ENCODE results near the gene ZNF398.
"Not testable (repeated sequence)": the region's sequence is repeated elsewhere in the genome, so short reads cannot be mapped to it uniquely, and the experiment has no call there.

Gene ZNF398

GRCh38 chr7:149217570-149217969, 70.3 kb downstream of the ZNF398 start:
- H3K27ac Mint-ChIP-seq: no peak overlapping the region
- H3K27me3 Mint-ChIP-seq: no peaks in the 10 kb centered on the region
- H3K9me3 Mint-ChIP-seq: no peaks in the 10 kb centered on the region
- H3K36me3 Mint-ChIP-seq (ENCODE audit: low read depth): peaks cover 99% of the 10 kb centered on the region
- no peak overlapping the region for H3K4me3 Mint-ChIP-seq
- intact Hi-C loops (cut with micrococcal nuclease): no loop called here
- no peaks in the 10 kb centered on the region for H3K4me1 Mint-ChIP-seq (ENCODE audit: low read depth)

DNA sequence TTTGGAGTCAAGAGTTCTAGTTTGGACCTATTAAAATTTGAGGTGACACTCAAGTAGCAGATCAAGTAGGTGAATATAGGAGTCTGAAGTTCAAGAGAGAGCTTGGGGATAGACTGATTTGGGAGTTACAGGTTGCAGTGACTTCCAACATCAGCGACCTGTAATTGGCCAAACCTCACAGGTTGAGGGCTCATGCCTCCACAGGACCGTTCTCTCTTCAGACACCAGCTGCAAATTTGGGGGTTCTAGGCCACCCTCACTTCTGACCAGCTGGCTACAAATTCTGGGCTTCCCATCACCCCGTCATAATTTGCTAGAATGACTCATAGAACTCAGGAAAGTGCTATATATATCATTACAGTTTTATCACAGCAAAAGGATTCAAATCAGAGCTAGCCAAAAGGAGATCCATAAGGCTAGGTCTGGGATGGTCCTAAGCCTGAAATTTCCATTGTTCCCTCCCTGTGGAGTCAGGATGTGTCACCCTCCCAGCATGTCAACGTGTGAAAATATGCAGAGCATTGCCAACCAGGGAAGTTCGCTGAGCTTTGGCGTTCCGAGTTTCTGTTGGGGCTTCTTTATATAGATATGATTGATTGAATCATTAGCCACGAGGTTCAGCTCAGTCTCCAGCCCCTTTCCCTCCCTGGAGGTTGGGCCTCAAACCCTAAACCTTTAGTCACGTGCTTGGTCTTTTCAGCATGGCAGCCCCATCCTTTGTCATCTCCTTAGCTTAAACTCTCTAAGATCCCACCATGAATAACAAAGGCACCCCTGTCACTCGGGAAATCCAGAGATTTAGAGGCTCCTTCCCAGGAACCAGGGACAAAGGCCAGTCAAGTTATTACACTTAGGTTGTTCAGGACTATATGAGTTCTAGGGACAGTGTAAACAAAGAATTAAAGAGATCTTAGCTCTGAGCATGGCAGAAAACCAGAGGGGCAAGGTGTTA, 71.5 kb downstream of the ZNF398 start:
- H3K4me3 Mint-ChIP-seq: no peak overlapping the region
- peaks cover 96% of the 10 kb centered on the region for H3K36me3 Mint-ChIP-seq (ENCODE audit: low read depth)
- H3K27ac Mint-ChIP-seq: no peak overlapping the region

DNA sequence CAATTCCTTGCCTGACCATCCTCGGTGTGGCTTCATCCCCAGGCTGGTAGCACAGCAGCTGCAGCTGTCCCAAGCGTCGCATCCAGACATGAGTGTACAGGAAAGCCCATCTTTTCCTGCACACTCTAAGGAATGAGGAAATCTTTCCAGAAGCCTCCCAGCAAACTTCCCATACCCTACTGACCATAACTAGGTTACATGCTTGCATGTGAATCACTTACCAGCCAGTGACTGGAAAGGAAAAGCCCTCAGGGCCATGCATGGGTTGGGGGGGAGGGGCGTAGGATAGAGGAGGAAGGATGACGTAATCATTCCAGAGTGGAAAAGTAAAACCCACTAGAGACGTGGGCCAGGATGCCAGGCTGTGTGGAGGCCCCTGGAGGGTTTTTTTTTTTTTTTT, 73.3 kb downstream of the ZNF398 start:
- Mint-ChIP-seq H3K27ac (no peak overlapping the region), H3K4me3 (no peak overlapping the region), H3K9me3 (no peaks in the 10 kb centered on the region), H3K27me3 (no peaks in the 10 kb centered on the region), H3K4me1 (ENCODE audit: low read depth) (no peaks in the 10 kb centered on the region), H3K36me3 (ENCODE audit: low read depth) (peaks cover 96% of the 10 kb centered on the region)
- intact Hi-C loops (cut with micrococcal nuclease): no loop called here

More for the DNA sequence above, 71.5 kb downstream of the ZNF398 start:
- intact Hi-C loops (cut with micrococcal nuclease): no loop called here
- Mint-ChIP-seq H3K27me3 (no peaks in the 10 kb centered on the region), H3K9me3 (no peaks in the 10 kb centered on the region), H3K4me1 (ENCODE audit: low read depth) (no peaks in the 10 kb centered on the region)

GRCh38 chr7:149223176-149223575, 75.9 kb downstream of the ZNF398 start:
- H3K9me3 Mint-ChIP-seq: no peaks in the 10 kb centered on the region
- H3K27ac Mint-ChIP-seq: no peak overlapping the region
- no peaks in the 10 kb centered on the region for H3K27me3 Mint-ChIP-seq
- H3K4me1 Mint-ChIP-seq (ENCODE audit: low read depth): no peaks in the 10 kb centered on the region
- peaks cover 79% of the 10 kb centered on the region for H3K36me3 Mint-ChIP-seq (ENCODE audit: low read depth)
- intact Hi-C loops (cut with micrococcal nuclease): no loop called here
- no peak overlapping the region for H3K4me3 Mint-ChIP-seq

DNA sequence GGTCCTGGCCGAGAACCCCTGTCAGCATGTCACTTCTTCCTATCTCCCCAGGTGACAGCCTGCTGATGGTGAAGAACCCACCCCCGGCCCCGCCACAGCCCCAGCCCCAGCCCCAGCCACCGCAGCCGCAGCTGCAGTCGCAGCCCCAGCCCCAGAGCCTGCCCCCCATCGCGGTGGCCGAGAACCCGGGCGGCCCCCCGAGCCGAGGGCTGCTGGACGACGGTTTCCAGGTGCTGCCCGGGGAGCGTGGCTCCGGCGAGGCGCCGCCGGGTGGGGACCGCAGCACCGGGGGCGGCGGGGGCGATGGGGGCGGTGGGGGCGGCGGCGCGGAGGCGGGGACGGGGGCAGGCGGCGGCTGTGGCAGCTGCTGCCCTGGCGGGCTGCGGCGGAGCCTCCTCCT, 76.5 kb downstream of the ZNF398 start:
- H3K4me3 Mint-ChIP-seq: no peak overlapping the region
- no peaks in the 10 kb centered on the region for H3K9me3 Mint-ChIP-seq
- H3K27ac Mint-ChIP-seq: no peak overlapping the region
- H3K4me1 Mint-ChIP-seq (ENCODE audit: low read depth): peaks cover 5% of the 10 kb centered on the region
- H3K27me3 Mint-ChIP-seq: no peaks in the 10 kb centered on the region
- H3K36me3 Mint-ChIP-seq (ENCODE audit: low read depth): peaks cover 73% of the 10 kb centered on the region
- intact Hi-C loops (cut with micrococcal nuclease): no loop called here

GRCh38 chr7:149224352-149224751, 77.1 kb downstream of the ZNF398 start:
- Mint-ChIP-seq H3K9me3 (no peaks in the 10 kb centered on the region), H3K36me3 (ENCODE audit: low read depth) (peaks cover 67% of the 10 kb centered on the region), H3K27ac (no peak overlapping the region), H3K4me1 (ENCODE audit: low read depth) (peaks cover 8% of the 10 kb centered on the region), H3K27me3 (no peaks in the 10 kb centered on the region), H3K4me3 (no peak overlapping the region)
- intact Hi-C loops (cut with micrococcal nuclease): no loop called here

DNA sequence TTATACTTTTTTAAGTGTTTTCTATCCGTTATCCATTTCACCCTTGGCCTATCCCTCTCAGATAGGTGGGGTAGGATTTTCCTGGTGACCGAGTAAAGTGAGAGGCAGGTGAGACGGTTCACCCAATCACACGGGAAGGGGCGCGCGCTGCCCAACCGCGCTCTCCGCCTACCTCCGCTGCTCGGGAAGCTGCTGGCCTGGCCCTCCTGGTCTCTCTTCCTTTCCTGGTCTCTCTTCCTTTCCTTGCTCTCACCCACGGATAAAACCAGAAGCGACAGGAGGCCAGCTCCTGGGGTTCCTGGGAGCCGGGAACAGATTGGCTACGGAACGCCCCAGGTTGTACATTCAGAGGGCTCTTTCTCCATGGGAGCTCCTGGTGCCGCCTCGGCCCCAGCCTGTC, 77.9 kb downstream of the ZNF398 start:
- Mint-ChIP-seq H3K27ac (no peak overlapping the region), H3K4me1 (ENCODE audit: low read depth) (peaks cover 8% of the 10 kb centered on the region), H3K27me3 (peaks cover 4% of the 10 kb centered on the region), H3K36me3 (ENCODE audit: low read depth) (peaks cover 60% of the 10 kb centered on the region), H3K4me3 (no peak overlapping the region), H3K9me3 (no peaks in the 10 kb centered on the region)
- intact Hi-C loops (cut with micrococcal nuclease): no loop called here

DNA sequence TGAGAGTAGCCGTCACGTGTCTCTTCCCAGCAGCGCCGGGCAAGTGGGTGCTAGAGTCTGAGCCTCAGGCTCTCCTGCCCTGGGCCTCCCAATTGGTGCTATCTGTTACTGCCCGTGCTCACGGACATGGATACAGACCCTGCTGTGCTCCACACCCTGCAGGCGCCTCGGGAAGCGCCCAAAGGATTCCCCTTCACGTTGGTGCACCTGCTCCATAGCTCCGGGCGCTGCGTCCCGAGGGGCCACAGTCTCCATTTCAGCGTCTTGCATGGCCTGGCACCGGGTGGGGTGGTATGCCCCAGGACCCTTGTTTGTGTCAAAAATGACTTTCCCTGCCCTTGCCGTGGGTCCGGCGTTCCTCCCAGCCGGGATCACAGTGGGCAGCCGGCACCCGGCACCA, 78.4 kb downstream of the ZNF398 start:
- H3K4me1 Mint-ChIP-seq (ENCODE audit: low read depth): peaks cover 8% of the 10 kb centered on the region
- H3K27me3 Mint-ChIP-seq: peaks cover 4% of the 10 kb centered on the region
- no peak overlapping the region for H3K27ac Mint-ChIP-seq
- H3K4me3 Mint-ChIP-seq: no peak overlapping the region
- no peaks in the 10 kb centered on the region for H3K9me3 Mint-ChIP-seq
- intact Hi-C loops (cut with micrococcal nuclease): no loop called here
- H3K36me3 Mint-ChIP-seq (ENCODE audit: low read depth): peaks cover 54% of the 10 kb centered on the region

- H3K4me3 Mint-ChIP-seq; H3K27me3 Mint-ChIP-seq; H3K4me1 Mint-ChIP-seq (ENCODE audit: low read depth); H3K27ac Mint-ChIP-seq; intact Hi-C loops (cut with micrococcal nuclease); H3K9me3 Mint-ChIP-seq: not testable (repeated sequence)
- H3K36me3 Mint-ChIP-seq (ENCODE audit: low read depth): peaks cover 47% of the 10 kb centered on the region
Measured at GRCh38 chr7:149226366-149226765, 79.1 kb downstream of the ZNF398 start.

DNA sequence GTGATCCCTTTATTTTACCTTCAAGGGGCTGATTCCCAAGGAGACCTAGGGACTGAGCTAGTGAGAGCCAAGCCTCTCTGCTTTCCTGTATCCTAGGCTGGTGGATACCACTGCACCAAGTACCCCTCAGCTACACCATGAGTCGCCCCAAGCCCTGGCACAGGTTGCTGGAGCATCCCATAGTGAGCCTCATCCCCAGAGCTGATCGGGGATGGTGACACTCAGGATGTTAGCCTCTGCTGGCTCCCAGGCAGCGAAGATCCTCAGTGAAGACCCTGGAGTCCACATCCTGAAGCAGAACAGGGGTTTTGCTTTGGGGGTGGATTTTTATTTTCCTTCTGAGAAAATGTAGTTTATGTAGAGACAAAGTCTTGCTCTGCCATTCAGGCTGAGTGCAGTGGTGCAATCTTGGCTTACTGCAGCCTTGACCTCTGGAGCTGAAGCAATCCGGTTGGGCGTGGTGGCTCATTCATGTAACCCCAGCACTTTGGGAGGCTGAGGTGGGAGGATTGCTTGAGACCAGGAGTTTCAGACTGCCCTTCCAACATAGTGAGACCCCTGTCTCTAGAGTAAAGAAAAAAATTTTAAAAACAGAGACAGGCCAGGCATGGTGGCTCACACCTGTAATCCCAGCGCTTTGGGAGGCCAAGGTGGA, 79.7 kb downstream of the ZNF398 start:
- no peak overlapping the region for H3K4me3 Mint-ChIP-seq
- no peak overlapping the region for H3K27ac Mint-ChIP-seq
- H3K27me3 Mint-ChIP-seq: peaks cover 4% of the 10 kb centered on the region
- peaks cover 41% of the 10 kb centered on the region for H3K36me3 Mint-ChIP-seq (ENCODE audit: low read depth)
- peaks cover 8% of the 10 kb centered on the region for H3K4me1 Mint-ChIP-seq (ENCODE audit: low read depth)
- H3K9me3 Mint-ChIP-seq: no peaks in the 10 kb centered on the region
- intact Hi-C loops (cut with micrococcal nuclease): no loop called here

DNA sequence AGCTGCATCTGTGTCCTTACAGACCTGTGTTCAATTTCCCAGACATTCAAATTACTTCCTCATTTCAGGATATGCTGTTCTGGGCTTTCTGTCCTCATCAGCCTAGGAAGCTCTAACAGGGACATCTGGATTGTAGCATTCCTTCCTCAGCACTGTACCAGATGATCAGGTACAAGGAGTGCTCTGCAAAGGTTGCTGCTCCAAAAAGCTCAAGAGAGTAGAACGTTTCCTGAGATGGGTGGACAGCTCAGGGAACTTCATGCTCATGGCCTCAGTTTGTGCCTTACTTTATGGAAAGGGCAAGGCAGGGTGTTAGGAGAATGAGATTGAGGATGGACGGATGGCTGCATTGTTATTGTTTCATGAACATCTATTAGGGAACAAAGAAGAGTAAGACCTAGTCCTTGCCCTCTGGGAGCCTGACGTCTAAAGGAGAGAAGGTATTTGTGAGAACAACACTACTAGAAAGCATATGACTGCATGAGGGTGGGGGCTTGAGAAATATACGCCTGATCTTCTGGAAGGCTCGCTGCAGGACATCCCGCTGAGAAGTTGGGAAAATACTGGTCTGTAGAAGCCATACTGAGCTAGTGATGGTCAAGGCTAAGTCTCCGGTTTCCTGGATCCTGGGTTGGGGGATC, 81.7 kb downstream of the ZNF398 start:
- Mint-ChIP-seq H3K36me3 (ENCODE audit: low read depth) (peaks cover 25% of the 10 kb centered on the region), H3K9me3 (no peaks in the 10 kb centered on the region)

GRCh38 chr7:149229526-149229925, 82.3 kb downstream of the ZNF398 start:
- peaks cover 8% of the 10 kb centered on the region for H3K4me1 Mint-ChIP-seq (ENCODE audit: low read depth)
- H3K4me3 Mint-ChIP-seq: no peak overlapping the region
- H3K36me3 Mint-ChIP-seq (ENCODE audit: low read depth): peaks cover 20% of the 10 kb centered on the region
- intact Hi-C loops (cut with micrococcal nuclease): no loop called here
- H3K27me3 Mint-ChIP-seq: peaks cover 8% of the 10 kb centered on the region
- no peaks in the 10 kb centered on the region for H3K9me3 Mint-ChIP-seq
- H3K27ac Mint-ChIP-seq: no peak overlapping the region

More for the DNA sequence above, 81.7 kb downstream of the ZNF398 start:
- no peak overlapping the region for H3K27ac Mint-ChIP-seq
- H3K27me3 Mint-ChIP-seq: peaks cover 8% of the 10 kb centered on the region
- intact Hi-C loops (cut with micrococcal nuclease): no loop called here
- peaks cover 8% of the 10 kb centered on the region for H3K4me1 Mint-ChIP-seq (ENCODE audit: low read depth)
- H3K4me3 Mint-ChIP-seq: no peak overlapping the region

DNA sequence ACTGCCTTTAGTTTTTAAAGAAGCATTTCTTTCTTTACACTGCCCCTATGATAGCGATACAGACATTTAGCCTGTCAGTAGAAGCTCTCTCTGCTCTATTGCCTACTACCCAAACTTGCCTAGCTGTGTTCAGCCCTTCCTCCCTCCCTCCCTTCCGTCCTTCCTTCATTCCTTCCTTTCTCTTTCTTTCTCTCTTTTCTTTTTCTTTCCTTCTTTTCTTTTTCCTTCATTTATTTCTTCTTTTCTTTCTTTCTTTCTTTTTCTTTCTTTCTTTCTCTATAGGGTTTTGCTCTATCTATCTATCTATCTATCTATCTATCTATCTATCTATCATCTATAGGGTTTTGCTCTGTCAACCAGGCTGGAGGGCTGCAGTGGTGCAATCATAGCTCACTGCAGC, 85.1 kb downstream of the ZNF398 start:
- H3K27ac Mint-ChIP-seq: no peak overlapping the region
- intact Hi-C loops (cut with micrococcal nuclease): no loop called here

More for the DNA sequence above, 85.1 kb downstream of the ZNF398 start:
- Mint-ChIP-seq H3K27me3 (peaks cover 8% of the 10 kb centered on the region), H3K36me3 (ENCODE audit: low read depth) (no peaks in the 10 kb centered on the region), H3K4me3 (no peak overlapping the region), H3K9me3 (no peaks in the 10 kb centered on the region), H3K4me1 (ENCODE audit: low read depth) (peaks cover 8% of the 10 kb centered on the region)
